CD4-positive, alpha-beta T cell treated with Interleukin-1 beta for 1 hour (primary cell): Measurements from ENCODE around the gene LAIR1.
"Not testable (repeated sequence)": the region's sequence is repeated elsewhere in the genome, so short reads cannot be mapped to it uniquely, and the experiment has no call there.

Experiments used
- DNase-seq, 2 donors: peaks; one replicate each; pipeline ENCODE4 v3.0.0-alpha.2; 2020 to 2022

The LAIR1 gene

DNA sequence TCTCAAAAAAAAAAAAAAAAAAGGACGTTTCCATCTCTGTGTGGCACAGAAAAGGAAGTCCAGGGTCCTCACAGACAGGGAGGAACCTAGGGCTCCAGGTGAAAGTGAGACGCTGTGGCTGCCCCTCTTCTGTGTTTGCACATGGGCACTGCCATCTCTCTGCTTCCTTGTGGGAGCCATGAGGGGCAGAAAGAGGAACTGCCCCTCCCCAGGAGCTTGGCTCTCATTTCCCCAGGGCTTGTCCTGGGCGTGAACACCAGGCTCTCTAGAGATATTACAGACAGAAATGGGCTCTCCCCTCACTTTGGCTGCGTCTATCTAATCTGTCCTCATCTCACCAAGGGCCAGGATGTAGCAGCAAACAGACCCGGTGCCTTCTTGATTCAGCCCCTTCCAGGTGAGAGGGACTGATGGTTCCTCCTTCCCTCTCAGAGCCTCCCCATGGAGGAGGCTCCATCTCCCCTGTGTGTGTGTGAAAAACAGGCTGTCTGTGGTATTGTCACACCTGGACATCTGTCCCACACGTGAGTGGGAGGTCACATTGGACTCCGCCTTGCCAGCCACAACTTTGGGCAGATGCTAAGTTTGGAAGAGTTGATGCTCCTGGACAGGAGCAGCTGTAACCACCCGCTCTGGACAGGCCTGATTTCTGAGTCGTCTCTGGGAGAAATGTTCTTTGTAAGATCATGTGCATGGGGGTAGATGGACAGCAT is 24.9 kb downstream of the LAIR1 start:
- peak in 1 of 2 donors; percentile 54 for DNase-seq

DNA sequence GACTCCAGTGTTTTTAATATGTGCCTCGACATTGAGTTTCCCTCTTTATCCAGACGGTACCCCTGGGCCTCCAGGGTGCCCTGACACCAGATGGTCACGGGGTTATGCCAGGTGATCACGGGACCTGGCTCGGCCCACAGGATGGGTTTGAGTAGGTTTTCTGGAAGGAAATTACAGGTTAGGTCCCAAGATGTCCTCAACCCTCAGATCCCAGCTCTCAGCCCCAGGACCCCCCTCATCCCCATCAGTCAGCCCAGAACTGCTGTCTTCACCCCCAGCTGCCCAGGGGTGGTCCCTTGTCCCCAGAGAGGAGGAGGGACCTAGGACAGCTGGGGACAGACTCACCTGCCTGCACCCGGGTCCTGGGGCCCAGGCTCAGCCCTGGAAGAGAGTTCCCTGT is 26.2 kb downstream of the LAIR1 start:
- DNase-seq, result no peak

DNA sequence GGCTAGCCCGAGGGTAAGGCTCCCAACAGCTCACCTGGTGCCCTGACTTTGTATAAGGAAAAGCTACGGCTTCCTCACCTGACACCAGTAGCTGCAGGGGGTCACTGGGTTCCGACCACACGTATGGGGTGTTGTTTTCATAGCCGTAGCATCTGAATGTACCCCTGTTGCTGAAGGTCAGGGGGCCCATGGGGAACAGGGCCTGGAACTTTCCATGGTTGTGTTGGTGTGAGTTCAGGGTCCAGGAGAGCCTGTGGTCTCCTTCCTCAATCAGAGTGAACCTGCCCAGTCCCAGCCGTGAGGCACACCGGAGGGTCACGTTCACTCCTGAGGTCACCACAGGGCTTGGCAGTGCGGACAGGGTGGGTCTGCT is 26.9 kb downstream of the LAIR1 start:
- no peak for DNase-seq

DNA sequence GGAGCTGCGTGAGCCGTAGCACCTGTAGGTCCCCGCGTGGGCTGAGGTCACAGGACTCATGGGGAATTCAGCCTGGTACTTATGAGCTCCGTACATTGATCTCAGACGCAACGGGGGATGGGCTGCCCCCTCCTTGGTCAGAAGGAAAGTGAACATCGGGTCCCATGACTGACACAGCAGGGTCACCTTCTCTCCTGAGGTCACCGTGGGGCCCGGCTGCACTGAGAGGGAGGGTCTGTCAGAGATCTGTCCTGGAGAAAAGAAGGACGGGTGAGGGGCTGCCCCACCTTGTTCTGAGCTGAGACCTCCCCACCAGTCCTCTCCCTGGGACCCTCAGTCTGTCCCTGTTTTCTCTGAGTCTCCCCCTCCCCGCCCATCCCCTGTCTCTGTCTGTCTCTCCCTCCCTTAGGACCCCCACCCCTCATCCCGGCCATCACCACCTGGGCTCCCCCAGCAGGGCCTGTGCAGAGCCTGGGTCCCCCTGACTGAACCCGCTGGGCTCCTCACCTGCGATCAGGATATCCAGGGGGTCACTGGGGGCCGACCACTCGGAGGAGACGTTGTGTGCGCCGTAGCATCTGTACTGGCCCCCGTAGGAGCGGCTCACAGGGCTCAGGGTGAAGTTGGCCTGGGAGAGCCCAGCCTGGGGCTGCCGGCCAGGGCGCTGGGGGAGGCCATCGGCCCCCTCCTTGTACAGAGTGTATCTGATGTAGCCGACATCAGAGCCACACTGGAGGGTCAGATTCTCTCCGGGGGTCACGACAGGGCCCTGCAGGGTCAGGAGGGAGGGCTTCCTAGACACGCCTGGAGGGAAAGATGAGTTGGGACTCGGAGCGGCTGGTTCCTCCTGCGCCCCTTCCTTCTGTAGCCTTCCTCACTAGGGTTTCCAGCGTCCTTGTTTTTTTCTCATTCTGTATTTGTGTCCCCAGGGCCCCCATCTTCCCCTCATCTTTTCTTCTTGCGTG is 27.6 kb downstream of the LAIR1 start:
- DNase-seq, result no peak

DNA sequence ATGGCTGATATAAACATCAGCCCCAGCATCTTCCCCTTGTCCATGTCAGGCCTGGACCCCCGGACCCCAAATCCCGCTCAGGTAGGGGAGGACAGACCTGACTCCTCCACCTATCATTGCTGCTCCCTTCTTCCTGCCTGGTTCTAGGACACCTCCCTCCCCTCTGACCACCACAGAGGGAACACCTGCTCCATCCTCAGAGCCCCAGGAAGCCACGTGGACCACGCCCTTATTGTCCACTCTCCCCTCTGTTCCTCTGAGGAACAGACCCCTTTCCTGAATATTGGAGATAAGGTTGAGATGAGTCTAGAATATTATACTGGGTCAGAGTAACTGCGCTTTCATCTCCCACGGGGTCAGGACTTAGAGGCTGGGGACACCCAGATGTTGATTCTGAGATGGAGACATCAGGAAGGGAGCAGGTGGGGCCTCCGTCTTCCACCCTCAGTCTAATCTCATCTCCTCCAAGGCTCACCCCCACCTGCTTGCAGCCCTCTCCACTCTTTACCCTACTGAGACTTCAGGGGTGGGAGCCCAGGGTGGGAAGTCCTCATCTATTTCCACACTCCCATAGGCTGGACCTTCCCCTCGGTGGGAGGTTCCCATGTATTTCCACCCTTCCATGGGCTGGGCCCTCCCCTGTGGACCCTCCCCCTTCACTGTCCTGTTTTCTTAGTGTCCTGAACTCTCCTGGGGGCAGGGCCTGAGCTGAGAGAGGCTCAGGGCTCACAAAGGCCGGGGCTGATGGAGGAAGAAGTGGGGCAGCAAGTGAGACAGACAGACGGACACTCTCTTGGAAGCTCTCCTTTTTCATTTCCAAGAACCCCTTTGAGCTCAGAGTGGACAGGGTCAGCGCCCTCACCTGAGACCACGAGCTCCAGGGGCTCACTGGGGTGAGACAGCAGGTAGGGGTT is 28.5 kb downstream of the LAIR1 start:
- no peak for DNase-seq

DNA sequence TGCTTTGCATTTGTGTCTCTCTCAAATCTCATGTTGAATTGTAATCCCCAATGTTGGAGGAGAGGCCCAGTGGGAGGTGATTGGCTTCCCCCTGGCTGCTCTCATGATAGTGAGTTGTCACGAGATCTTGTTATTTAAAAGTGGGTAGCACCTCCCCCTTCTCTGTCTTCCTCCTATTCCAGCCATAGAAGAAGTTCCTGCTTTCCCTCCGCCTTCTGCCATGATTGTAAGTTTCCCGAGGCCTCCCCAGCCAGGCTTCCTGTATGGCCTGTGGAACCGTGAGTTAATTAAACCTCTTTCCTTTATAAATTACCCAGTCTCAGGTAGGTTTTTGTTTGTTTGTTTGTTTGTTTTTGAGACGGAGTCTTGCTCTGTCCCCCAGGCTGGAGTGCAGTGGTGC is 29.6 kb downstream of the LAIR1 start:
- no peak for DNase-seq

DNA sequence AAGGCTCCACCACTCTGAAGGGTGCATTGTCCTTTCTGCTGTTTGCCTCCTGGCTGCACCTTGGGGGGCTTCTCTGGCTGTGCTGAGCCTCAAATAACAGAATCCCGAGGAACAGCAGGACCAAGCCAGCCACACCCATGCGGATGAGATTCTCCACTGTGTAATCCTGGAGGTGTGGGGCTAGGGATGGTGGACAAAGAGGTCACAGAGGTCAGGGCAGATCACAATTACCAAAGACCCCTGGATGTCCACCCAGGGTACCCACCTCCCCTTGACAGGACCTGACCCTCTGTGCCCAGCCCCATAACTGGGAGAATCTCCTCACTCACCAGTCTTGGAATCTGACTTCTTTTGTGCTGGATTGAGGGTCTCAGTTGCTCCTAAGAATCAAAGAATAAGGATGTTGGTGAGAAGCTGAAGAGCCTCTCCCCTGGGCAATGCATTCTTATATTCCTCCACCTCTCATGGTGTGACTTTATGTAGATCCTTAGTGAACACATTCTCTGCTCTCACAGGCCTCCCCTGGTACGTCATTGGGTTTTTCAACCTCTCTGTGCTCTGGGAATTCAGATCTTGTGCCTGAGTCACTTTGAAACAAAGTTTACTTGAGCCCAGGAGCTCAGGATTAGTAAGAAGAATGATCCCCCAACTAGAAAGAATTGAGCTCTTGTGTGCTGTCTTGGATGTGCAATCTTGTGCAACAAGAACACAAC is 31.0 kb downstream of the LAIR1 start:
- no peak for DNase-seq

DNA sequence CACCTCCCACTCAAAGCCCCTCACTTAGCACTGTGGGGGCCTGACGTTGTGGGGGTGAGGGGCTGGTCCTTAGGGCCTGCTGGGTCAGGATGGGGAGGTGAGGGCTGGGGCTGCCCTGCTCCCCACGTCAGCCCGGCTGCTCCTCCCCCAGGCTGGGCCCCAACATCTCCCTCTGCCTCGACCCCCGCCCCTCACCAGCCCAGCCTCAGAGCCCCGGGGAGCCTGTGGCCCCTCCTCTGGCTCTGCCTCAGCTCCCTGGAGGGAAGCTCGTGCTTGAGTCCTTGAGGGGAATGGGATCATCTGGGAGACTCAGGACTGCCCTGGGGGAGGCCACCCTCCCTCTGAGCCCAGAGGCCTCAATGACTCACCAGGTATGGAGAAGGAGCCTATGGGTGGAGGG is 32.6 kb downstream of the LAIR1 start:
- no peak for DNase-seq

DNA sequence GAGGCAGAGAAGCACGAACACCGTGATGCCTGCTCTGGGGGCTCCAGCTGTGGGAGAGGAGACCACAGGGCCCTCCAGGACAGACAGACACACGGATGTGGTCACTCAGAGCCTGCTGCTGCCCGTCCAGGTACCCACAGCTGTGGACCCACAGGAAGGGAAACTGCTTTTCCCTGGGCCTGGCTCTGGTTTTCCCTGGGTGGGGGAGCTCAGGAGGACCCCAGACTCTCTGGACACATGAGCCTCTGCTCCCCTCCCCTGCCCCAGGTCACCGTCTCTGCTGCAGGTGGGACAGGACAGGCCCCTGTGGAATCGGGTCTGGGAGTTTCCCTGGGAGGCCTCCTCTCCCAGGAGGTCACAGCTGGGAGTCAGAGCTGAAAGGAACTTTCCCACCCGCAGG is 33.1 kb downstream of the LAIR1 start:
- DNase-seq, result no peak

DNA sequence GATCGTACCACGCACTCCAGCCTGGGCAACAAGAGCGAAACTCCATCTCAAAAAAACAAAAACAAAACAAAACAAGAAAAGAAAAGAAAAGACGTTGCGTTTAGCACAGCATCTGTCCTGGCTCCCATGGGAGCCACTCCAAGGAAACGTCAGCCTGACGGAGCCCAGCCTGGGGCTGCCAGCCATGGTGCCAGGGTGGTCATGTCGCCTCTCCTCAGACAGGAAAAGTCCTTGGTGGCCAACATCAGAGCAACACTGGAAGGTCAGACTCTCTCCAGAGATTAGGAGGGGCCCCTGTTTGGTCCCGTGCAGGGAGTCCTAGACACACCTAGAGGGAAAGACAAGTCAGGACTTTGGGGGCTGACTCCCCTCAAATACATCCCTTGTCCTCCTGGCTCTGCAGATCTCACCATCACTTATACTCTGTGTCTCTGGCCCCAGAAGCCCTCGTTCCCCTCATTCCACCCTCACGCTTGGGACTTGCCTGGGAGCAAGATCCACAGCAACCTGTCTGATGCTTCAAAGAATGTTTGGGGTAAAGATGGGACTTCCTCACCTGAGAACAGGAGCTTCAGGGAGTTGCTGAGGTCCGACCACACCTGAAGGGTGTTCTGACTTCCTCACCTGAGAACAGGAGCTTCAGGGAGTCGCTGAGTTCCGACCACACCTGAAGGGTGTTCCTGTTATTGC is 35.1 kb downstream of the LAIR1 start:
- DNase-seq, result no peak

DNA sequence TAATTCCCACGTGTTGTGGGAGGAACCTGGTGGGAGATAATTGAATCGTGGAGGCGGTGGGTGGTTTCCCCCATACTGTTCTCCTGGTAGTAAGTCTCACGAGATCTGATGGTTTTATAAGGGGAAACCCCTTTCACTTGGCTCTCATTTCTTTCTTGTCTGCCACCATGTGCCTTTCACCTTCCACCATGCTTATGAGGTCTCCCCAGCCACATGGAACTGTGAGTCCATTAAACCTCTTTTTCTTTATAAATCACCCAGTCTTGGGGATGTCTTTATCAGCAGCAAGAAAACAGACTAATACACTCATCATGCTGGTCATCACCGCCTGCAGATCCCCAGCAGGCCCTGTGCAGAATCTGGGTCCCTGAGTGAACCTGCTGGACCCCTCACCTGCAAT is 36.0 kb downstream of the LAIR1 start:
- DNase-seq, result not testable (repeated sequence)

DNA sequence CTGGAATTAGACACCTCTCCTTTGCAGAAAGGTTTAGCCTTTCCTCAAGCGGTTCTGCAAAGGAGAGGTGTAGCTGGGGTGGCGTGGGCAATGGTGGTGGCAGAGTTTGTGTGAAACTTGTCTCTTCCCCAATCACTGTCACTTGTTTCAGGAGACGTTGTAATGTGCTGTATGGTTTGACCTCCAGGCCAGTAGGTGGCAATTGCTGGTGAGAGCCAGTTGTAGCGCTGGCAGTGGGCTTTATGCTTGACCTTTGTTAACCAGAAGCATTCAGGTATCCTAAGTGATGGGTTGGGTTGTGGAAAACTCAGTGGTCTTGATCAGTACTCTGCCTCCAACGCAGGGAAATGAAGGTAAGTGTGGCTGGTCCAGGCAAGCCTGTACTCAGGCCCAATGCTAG is 39.1 kb downstream of the LAIR1 start:
- no peak for DNase-seq

DNA sequence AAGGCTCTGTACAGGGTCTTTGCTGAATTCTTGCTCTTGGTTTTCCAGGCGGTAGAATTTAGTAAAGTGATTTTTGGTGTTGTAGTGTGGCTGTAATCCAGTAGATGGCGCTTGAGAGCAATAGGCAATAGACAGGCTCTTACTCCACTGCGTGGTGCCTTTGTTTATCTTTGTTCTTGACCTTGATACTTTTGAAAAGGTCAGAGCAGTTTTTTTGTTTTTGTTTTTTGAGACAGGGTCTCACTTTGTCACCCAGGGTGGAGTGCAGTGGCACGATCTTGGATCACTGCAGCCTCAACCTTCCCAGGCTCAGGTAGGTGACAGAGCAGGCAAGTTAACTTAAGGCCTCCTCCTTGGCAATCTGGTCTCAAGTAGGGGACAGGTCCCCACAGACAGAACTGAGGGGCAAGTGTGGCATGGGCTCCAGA is 39.5 kb downstream of the LAIR1 start:
- DNase-seq, result peak; percentile 46 to 69

DNA sequence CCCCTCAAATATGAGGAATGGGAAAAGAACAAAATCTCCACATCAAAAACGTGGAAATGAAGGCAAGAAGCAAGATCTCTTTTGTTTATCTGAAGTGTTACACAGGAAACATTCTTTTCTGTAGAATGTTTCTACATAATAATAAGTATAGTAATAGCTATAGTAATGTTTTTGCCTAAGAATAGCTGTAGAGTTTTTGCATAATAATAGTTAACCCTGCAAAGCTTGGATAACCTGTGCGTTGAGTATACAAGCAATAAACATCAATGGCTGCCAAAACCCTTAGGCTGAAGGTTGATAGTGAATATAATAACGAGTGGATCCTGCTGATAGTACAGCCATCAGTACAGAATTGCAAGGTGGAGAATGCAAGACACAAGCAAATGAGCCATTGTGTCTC is 40.7 kb downstream of the LAIR1 start:
- no peak for DNase-seq

DNA sequence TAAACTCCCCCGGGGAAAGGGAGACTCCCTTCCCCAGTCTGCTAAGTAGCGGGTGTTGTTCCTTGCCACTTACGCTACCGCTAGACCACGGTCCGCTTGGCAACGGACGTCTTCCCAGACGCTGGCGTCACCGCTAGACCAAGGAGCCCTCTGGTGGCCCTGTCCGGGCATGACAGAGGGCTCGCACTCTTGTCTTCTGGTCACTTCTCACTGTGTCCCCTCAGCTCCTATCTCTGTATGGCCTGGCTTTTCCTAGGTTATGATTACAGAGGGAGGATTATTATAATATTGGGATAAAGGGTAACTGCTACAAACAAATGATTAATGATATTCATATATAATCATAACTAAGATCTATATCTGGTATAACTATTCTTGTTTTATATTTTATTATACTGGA is 41.8 kb downstream of the LAIR1 start:
- DNase-seq, result peak in 1 of 2 donors; percentile 39

DNA sequence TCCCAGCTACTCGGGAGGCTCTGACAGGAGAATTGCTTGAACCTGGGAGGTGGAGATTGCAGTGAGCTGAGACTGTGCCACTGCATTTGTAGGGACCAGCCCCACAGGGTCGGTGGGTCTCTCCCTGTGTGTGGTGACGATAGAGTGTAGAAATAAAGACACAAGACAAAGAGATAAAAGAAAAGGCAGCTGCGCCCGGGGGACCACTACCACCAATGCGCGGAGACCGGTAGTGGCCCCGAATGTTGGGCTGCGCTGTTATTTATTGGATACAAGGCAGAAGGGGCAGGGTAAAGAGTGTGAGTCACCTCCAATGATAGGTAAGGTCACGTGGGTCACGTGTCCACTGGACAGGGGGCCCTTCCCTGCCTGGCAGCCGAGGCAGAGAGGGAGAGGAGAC is 42.4 kb downstream of the LAIR1 start:
- not testable (repeated sequence) for DNase-seq

DNA sequence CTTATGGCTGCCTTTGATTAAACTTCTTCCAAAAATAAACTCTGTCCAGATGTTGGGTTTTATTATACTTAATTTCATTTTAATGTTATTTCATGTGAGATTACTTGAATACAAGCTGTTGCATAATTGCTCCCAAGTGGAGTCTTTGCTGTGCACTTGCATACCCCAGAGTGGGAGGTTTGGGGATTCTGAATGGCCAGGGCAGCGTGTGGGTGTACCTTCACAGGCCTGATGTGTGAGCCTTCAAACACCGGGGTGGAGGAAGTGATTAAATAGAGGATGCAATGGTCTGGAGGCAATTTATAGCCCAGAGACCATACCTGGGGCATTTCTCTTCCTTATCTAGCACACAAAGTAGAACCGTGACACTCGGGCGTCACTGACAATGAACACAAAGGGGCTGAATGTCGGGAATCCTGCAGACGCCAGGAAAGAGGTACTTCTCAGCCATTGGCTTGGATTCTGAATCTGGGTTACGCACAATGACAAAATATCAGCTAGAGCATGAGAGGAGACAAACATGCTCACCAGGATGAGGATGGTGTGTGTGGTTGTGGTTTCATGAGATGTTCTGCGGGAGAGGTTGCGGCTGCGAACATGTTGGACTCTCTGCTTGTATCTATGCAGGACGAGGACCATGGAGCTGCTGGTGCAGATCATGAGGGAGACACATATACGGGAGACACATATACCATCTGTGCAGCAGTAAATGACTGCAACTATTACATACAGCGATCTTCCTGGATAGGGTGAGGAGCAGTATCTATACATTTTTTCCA is 44.6 kb downstream of the LAIR1 start:
- no peak for DNase-seq

DNA sequence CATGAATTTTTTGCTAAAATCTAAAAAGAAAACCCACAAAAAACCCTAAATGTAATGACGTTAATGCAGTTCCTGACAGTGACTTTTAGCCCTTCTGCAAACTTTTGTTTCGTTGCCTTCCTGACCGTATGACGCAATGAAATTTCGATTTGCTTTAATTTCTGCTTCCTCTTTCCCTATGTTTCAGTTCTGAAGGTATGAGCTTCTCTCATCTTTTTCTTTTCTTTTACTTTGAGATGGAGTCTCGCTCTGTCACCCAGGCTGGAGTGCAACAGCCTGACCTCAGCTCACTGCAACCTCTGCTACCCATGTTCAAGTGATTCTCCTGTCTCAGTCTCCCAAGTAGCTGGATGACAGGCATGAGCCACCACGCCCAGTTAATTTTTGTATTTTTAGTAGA is 45.7 kb downstream of the LAIR1 start:
- DNase-seq, result peak in 1 of 2 donors; percentile 35

DNA sequence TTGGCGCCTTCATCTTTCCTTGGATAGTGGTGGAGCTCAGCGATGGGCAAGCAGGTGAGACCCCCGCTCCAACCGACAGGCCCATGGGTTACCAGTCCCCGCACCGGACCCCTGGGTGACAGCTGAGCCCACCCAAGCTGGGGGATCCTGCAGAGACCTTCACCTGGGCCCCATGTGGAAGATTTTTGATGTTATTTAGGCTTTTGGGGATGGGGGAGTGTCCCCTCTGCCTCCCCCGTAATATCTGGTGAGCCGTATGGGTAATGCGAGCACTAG is 46.8 kb downstream of the LAIR1 start:
- no peak for DNase-seq

DNA sequence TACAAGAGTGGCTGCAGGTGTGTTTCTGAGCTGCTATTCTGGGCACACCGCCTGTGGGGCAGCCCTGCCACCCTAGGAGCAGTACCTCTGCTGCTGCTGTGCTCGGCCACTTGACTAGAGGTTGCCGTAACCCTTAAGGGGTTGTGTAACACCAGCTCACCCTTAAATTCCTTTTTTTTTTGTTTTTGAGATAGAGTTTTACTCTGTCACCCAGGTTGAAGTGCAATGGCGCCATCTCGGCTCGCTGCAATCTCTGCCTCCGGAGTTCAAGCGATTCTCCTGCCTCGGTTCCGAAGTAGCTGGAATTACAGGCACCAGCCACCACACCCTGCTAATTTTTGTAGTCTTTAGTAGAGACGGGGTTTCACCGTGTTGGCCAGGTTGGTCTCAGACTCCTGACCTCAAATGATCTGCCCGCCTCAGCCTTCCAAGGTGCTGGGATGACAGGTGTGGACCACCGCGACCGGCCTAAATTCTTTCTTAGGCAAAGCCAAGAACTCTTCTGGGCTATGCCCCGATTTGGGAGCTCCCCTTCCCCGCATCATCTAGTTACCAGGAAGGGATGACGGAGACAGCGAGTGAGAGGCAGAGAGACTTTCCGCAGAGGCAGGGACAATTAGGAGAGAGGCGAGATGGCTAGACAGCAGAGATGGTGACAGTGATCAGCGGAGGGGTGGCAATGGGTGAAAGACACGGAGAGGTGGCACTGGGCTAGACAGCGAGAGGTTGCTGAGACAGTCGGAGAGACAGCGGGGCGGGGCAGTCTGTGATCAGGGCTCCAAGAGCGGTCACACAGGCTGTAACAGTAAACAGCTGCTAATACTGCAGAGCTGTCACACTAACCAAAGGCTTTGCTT is 47.4 kb downstream of the LAIR1 start:
- DNase-seq, result no peak
